ENCODE results near the gene SYNE1.
"Not testable (repeated sequence)": the region's sequence is repeated elsewhere in the genome, so short reads cannot be mapped to it uniquely, and the experiment has no call there.

Gene SYNE1

DNA sequence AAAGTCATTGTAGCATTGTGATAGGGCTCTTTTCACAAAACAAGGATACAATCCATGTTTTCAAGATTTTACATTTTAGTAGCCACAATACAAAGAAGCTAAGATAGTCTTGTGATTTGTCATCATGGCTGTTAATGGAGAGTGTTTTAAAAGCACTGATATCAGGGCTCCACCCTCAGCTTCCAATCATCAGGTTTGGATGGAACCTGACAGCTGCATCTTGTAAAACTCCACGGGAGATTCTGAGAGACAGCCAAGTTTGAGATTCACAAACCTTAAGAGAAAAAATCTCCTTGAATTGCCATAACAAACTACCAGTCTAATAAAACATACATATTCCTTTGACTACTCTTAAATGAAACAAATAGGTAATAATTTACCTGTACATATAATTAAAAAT is 549.5 kb downstream of the SYNE1 start:
- no peak overlapping the region for H3K27ac ChIP-seq (ENCODE audit: insufficient read depth, low read depth, low read length, poor library complexity, severe bottlenecking)
- H3K9me3 ChIP-seq (ENCODE audit: control insufficient read depth, low read length) = no peaks in the 10 kb centered on the region
- H3K36me3 ChIP-seq (ENCODE audit: control insufficient read depth, insufficient read depth, low read length) = no peaks in the 10 kb centered on the region
- H3K4me3 ChIP-seq (ENCODE audit: insufficient read depth, low read depth, low read length) = no peak overlapping the region
- 69 to 93% methylated on average over 1 of the region's 1 CpG for WGBS, 2 experiments
- no peaks in the 10 kb centered on the region for H3K4me1 ChIP-seq (ENCODE audit: control insufficient read depth, insufficient read depth, low read length)
- H3K27me3 ChIP-seq (ENCODE audit: control insufficient read depth, insufficient read depth, low read length, poor library complexity, severe bottlenecking) = no peaks in the 10 kb centered on the region

DNA sequence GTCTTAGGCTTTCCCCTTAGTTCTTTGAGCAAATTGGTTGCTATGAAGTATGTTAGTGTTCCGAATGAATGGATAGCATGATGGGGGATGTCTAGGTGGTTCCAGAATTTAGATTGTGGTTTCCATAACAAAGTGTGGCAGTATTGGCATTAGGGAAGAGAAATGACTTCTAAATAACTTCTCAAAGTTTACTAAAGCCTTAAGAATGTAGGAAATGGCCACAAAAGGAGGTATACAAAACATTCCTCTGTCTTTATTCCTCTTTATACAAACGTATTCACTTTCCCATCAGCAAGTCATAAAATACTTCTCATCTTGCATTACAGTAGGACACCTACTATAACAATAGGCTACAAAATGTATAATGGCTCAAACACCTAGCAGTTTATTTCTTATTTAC is 550.1 kb downstream of the SYNE1 start:
- H3K27me3 ChIP-seq (ENCODE audit: control insufficient read depth, insufficient read depth, low read length, poor library complexity, severe bottlenecking) = no peaks in the 10 kb centered on the region
- H3K27ac ChIP-seq (ENCODE audit: insufficient read depth, low read depth, low read length, poor library complexity, severe bottlenecking) = no peak overlapping the region
- H3K36me3 ChIP-seq (ENCODE audit: control insufficient read depth, insufficient read depth, low read length) = no peaks in the 10 kb centered on the region
- WGBS, 2 experiments = 83 to 86% methylated on average over 2 of the region's 2 CpGs
- H3K4me3 ChIP-seq (ENCODE audit: insufficient read depth, low read depth, low read length) = no peak overlapping the region
- H3K4me1 ChIP-seq (ENCODE audit: control insufficient read depth, insufficient read depth, low read length) = no peaks in the 10 kb centered on the region
- H3K9me3 ChIP-seq (ENCODE audit: control insufficient read depth, low read length) = no peaks in the 10 kb centered on the region

DNA sequence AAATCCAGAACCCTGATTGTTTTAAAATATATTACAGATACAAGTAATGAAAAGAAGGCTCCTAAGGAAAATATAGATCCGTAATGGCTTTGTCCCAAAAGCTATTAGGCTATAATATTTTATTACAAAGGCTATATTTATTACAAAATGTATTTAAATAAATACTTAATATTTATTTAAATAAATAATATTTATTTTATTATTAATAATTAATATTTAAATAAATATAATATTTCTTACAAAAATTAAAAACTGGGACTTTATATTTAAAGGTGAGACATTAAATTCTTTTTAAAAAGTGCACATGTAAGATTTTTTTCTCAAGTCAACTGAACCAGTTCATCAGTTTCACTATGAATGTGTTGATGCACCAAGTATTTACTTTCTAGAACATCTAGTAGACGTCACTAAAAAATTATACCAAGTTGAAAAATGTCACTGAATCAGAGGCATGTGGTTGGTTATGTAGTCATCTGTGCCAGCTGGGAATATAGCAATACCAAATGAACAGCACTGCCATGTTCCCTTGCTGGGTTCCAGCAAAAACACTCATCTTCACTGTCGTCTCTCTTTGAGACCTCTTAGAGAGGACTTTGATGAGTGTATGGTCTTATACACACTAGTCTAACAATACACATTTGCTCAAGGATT is 550.8 kb downstream of the SYNE1 start:
- H3K4me3 ChIP-seq (ENCODE audit: insufficient read depth, low read depth, low read length) = no peak overlapping the region
- no peaks in the 10 kb centered on the region for H3K4me1 ChIP-seq (ENCODE audit: control insufficient read depth, insufficient read depth, low read length)
- H3K36me3 ChIP-seq (ENCODE audit: control insufficient read depth, insufficient read depth, low read length) = no peaks in the 10 kb centered on the region
- H3K27me3 ChIP-seq (ENCODE audit: control insufficient read depth, insufficient read depth, low read length, poor library complexity, severe bottlenecking) = no peaks in the 10 kb centered on the region
- no peak overlapping the region for H3K27ac ChIP-seq (ENCODE audit: insufficient read depth, low read depth, low read length, poor library complexity, severe bottlenecking)
- WGBS, 2 experiments = 88 to 100% methylated on average over 1 to 2 of the region's 3 CpGs
- no peaks in the 10 kb centered on the region for H3K9me3 ChIP-seq (ENCODE audit: control insufficient read depth, low read length)

DNA sequence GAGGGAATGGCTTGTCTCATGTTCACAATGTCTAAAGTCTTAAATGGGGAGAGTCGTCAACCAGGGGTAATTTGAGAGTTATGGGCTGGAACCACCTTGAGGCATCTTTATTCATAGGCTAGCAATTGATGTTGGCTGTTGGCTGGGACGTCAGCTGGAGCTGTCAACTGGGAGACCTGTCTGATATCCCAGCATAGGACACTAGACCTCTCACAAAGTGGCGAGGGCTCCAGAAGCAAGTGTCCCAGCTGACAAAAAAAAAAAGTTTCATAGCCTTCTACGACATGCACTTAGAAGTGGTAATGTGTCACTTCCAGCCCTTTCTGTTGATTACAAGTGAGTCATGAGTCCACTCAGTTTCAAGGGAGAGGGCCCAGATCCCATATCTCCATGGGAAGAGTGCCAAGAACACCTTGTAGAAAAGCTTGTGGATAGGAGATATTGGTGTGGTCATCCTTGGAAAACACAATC is 551.7 kb downstream of the SYNE1 start:
- WGBS, 2 experiments = 92 to 94% methylated on average over 4 of the region's 4 CpGs
- Histone ChIP-seq H3K27ac (ENCODE audit: insufficient read depth, low read depth, low read length, poor library complexity, severe bottlenecking) (no peak overlapping the region), H3K36me3 (ENCODE audit: control insufficient read depth, insufficient read depth, low read length) (no peaks in the 10 kb centered on the region)

DNA sequence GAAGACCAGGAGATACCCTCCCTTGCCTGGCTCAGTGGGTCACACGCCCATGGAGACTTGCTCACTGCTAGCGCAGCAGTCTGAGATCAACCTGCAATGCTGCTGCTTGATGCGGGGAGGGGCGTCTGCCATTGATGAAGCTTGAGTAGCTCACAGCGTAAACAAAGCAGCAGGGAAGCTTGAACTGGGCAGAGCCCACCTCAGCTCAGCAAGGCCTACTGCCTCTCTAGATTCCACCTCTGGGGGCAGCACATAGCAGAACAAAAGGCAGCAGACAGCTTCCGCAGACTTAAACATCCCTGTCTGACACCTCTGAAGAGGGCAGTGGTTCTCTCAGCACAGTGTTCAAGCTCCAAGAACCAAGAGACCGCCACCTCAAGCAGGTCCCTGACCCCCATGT is 558.4 kb downstream of the SYNE1 start:
- no peaks in the 10 kb centered on the region for H3K27me3 ChIP-seq (ENCODE audit: control insufficient read depth, insufficient read depth, low read length, poor library complexity, severe bottlenecking)
- no peak overlapping the region for H3K27ac ChIP-seq (ENCODE audit: insufficient read depth, low read depth, low read length, poor library complexity, severe bottlenecking)
- H3K4me3 ChIP-seq (ENCODE audit: insufficient read depth, low read depth, low read length) = no peak overlapping the region
- no peaks in the 10 kb centered on the region for H3K9me3 ChIP-seq (ENCODE audit: control insufficient read depth, low read length)
- H3K36me3 ChIP-seq (ENCODE audit: control insufficient read depth, insufficient read depth, low read length) = no peaks in the 10 kb centered on the region
- WGBS, 2 experiments = 56 to 59% methylated on average over 7 of the region's 7 CpGs
- no peaks in the 10 kb centered on the region for H3K4me1 ChIP-seq (ENCODE audit: control insufficient read depth, insufficient read depth, low read length)

More for the DNA sequence above, 551.7 kb downstream of the SYNE1 start:
- Histone ChIP-seq H3K27me3 (ENCODE audit: control insufficient read depth, insufficient read depth, low read length, poor library complexity, severe bottlenecking) (no peaks in the 10 kb centered on the region), H3K4me3 (ENCODE audit: insufficient read depth, low read depth, low read length) (no peak overlapping the region), H3K4me1 (ENCODE audit: control insufficient read depth, insufficient read depth, low read length) (no peaks in the 10 kb centered on the region), H3K9me3 (ENCODE audit: control insufficient read depth, low read length) (no peaks in the 10 kb centered on the region)

DNA sequence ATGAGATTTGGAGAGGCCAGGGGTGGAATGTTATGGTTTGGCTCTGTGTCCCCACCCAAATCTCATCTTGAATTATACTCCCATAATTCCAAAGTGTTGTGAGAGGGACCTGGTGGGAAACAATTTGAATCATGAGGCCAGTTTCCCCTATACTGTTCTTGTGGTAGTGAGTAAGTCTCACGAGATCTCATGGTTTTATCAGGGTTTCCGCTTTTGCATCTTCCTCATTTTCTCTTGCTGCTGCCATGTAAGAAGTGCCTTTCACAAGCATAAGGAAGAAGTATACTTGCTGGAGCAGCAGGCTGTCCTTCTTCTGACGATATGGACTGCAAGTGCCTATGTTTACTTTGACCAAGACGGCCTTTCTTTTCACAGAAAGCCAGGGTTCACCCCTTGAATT is 559.2 kb downstream of the SYNE1 start:
- no peak overlapping the region for H3K4me3 ChIP-seq (ENCODE audit: insufficient read depth, low read depth, low read length)
- no peaks in the 10 kb centered on the region for H3K27me3 ChIP-seq (ENCODE audit: control insufficient read depth, insufficient read depth, low read length, poor library complexity, severe bottlenecking)
- WGBS, 2 experiments = 69 to 77% methylated on average over 4 of the region's 4 CpGs
- no peaks in the 10 kb centered on the region for H3K36me3 ChIP-seq (ENCODE audit: control insufficient read depth, insufficient read depth, low read length)
- H3K4me1 ChIP-seq (ENCODE audit: control insufficient read depth, insufficient read depth, low read length) = no peaks in the 10 kb centered on the region
- H3K9me3 ChIP-seq (ENCODE audit: control insufficient read depth, low read length) = no peaks in the 10 kb centered on the region
- H3K27ac ChIP-seq (ENCODE audit: insufficient read depth, low read depth, low read length, poor library complexity, severe bottlenecking) = no peak overlapping the region

DNA sequence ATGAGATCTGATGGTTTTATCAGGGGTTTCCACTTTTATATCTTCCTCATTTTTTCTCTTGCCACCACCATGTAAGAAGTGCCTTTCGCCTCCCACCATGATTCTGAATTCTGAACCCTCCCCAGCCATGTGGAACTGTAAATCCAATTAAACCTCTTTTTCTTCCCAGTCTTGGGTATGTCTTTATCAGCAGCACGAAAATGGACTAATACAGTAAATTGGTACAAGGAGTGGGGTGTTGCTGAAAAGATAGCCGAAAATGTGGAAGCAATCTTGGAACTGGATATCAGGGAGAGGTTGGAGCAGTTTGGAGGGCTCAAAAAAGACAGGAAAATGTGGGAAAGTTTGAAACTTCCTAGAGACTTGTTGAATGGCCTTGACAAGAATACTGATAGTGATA is 560.9 kb downstream of the SYNE1 start:
- 75 to 81% methylated on average over 3 of the region's 3 CpGs for WGBS, 2 experiments
- H3K4me3 ChIP-seq (ENCODE audit: insufficient read depth, low read depth, low read length); H3K9me3 ChIP-seq (ENCODE audit: control insufficient read depth, low read length): not testable (repeated sequence)

DNA sequence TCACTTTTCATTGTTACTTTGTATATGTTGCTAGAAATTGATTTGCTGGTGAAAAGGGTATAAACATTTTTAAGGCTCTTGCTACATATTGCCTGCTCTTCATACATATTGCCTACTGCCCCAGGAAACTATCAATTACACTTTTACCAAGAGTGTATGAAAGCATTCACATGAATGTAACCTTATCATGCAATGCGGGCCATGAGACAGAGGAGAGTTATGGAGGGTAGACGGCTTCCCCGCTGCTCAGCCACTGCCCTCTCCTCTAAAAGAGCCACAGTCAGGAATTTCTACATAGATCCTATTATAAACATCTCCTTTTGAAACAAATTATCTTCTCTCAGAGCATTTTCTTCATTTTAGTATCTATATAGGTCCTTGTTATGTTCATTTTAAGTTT is 565.3 kb downstream of the SYNE1 start:
- Histone ChIP-seq H3K9me3 (ENCODE audit: control insufficient read depth, low read length) (no peaks in the 10 kb centered on the region), H3K36me3 (ENCODE audit: control insufficient read depth, insufficient read depth, low read length) (no peaks in the 10 kb centered on the region), H3K4me3 (ENCODE audit: insufficient read depth, low read depth, low read length) (no peak overlapping the region), H3K27me3 (ENCODE audit: control insufficient read depth, insufficient read depth, low read length, poor library complexity, severe bottlenecking) (no peaks in the 10 kb centered on the region), H3K27ac (ENCODE audit: insufficient read depth, low read depth, low read length, poor library complexity, severe bottlenecking) (no peak overlapping the region), H3K4me1 (ENCODE audit: control insufficient read depth, insufficient read depth, low read length) (no peaks in the 10 kb centered on the region)
- WGBS, 2 experiments = 67 to 80% methylated on average over 2 to 3 of the region's 3 CpGs

More for the DNA sequence above, 560.9 kb downstream of the SYNE1 start:
- not testable (repeated sequence) for H3K27me3 ChIP-seq (ENCODE audit: control insufficient read depth, insufficient read depth, low read length, poor library complexity, severe bottlenecking); H3K27ac ChIP-seq (ENCODE audit: insufficient read depth, low read depth, low read length, poor library complexity, severe bottlenecking); H3K36me3 ChIP-seq (ENCODE audit: control insufficient read depth, insufficient read depth, low read length); H3K4me1 ChIP-seq (ENCODE audit: control insufficient read depth, insufficient read depth, low read length)
